Activated CD8-positive, alpha-beta memory T cell treated with anti-CD3 and anti-CD28 coated beads, Interleukin-2, amount 50 U/mL, for 48 hours (primary cell): ENCODE results near the gene AKT2.

Experiments
- DNase-seq: peaks from one replicate; pipeline ENCODE4 v3.0.0-alpha.2; 2020

AKT2 gene

GRCh38 chr19:40298026-40298425 lies 12.9 kb upstream of the AKT2 start:
- no peak for DNase-seq

- DNase-seq = no peak
Measured at GRCh38 chr19:40294560-40294959, 9.4 kb upstream of the AKT2 start.

- no peak for DNase-seq
Measured at GRCh38 chr19:40286971-40287421, 1.9 kb upstream of the AKT2 start.

GRCh38 chr19:40286235-40286970 lies 1.3 kb upstream of the AKT2 start:
- DNase-seq = no peak

- peak; percentile 96 for DNase-seq
Measured at GRCh38 chr19:40285353-40286234, 449 bp upstream of the AKT2 start.

- no peak for DNase-seq
Measured at GRCh38 chr19:40284251-40284500, 969 bp downstream of the AKT2 start.

GRCh38 chr19:40283414-40284250 lies 1.5 kb downstream of the AKT2 start:
- no peak for DNase-seq

- DNase-seq = no peak
Measured at GRCh38 chr19:40282920-40283319, 2.2 kb downstream of the AKT2 start.

GRCh38 chr19:40282209-40282580 lies 3.0 kb downstream of the AKT2 start:
- no peak for DNase-seq

GRCh38 chr19:40281381-40282208 lies 3.5 kb downstream of the AKT2 start:
- DNase-seq = no peak

- no peak for DNase-seq
Measured at GRCh38 chr19:40280608-40281221, 4.4 kb downstream of the AKT2 start.

- DNase-seq = no peak
Measured at GRCh38 chr19:40279761-40280607, 5.2 kb downstream of the AKT2 start.

- no peak for DNase-seq
Measured at GRCh38 chr19:40279120-40279551, 6.0 kb downstream of the AKT2 start.

GRCh38 chr19:40278361-40279035 lies 6.6 kb downstream of the AKT2 start:
- DNase-seq = no peak

GRCh38 chr19:40277356-40278059 lies 7.6 kb downstream of the AKT2 start:
- no peak for DNase-seq

- no peak for DNase-seq
Measured at GRCh38 chr19:40274585-40275544, 10.3 kb downstream of the AKT2 start.

GRCh38 chr19:40273469-40274360 lies 11.4 kb downstream of the AKT2 start:
- no peak for DNase-seq

GRCh38 chr19:40272261-40272660 lies 12.9 kb downstream of the AKT2 start:
- DNase-seq = no peak
